Measurements from ENCODE around the gene DIP2C. TPM values are rescaled to one million over a fixed set of nuclear protein-coding genes. Genes with fewer than 3 reads are reported as not detected.

The DIP2C gene
- total RNA-seq, 2 donors from 2014 or later = 9.6 to 11.9 TPM

DNA sequence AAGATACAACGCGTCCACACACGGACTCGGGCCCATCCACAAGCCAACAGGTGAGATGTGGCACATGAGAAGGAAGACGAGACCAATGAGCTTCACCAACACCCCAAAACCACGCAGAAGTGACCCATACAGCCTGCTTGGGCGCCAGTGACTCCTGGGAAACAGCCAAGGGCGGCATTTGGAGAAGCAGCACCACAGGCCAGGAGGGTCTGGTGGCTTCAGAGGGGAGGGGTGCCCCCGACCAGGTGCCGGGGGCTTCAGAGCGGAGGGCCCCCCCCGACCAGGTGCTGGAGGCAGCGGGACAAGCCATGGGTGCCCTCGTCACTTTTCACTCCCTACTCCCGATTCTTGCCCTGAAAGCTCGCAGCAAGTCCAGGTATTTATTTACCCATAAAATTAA lies 140.1 kb downstream of the DIP2C start:
- Histone ChIP-seq H3K4me3 (no peak overlapping the region), H3K4me1 (peaks cover 13% of the 10 kb centered on the region), H3K36me3 (replicated peaks in 1 of 2; ENCODE audit: insufficient read depth in 1 of 2, low read depth in 2 of 2) (no peaks in the 10 kb centered on the region), H3K27ac (no peak overlapping the region), H3K9me3 (no peaks in the 10 kb centered on the region), H3K27me3 (no peaks in the 10 kb centered on the region)
- ATAC-seq (no peak), DNase-seq (peak in 1 of 4 donors; percentile 9)
- intact Hi-C loops (cut with DNase I) = no loop called here
- 87 to 95% methylated on average over 10 to 15 of the region's 16 CpGs for WGBS, 2 donors
- no peak for TF ChIP-seq POLR2A (IDR thresholded peaks at IDR 0.05)
- TF ChIP-seq, protein P1, sequence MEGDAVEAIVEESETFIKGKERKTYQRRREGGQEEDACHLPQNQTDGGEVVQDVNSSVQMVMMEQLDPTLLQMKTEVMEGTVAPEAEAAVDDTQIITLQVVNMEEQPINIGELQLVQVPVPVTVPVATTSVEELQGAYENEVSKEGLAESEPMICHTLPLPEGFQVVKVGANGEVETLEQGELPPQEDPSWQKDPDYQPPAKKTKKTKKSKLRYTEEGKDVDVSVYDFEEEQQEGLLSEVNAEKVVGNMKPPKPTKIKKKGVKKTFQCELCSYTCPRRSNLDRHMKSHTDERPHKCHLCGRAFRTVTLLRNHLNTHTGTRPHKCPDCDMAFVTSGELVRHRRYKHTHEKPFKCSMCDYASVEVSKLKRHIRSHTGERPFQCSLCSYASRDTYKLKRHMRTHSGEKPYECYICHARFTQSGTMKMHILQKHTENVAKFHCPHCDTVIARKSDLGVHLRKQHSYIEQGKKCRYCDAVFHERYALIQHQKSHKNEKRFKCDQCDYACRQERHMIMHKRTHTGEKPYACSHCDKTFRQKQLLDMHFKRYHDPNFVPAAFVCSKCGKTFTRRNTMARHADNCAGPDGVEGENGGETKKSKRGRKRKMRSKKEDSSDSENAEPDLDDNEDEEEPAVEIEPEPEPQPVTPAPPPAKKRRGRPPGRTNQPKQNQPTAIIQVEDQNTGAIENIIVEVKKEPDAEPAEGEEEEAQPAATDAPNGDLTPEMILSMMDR (IDR thresholded peaks at IDR 0.05) = no peak

DNA sequence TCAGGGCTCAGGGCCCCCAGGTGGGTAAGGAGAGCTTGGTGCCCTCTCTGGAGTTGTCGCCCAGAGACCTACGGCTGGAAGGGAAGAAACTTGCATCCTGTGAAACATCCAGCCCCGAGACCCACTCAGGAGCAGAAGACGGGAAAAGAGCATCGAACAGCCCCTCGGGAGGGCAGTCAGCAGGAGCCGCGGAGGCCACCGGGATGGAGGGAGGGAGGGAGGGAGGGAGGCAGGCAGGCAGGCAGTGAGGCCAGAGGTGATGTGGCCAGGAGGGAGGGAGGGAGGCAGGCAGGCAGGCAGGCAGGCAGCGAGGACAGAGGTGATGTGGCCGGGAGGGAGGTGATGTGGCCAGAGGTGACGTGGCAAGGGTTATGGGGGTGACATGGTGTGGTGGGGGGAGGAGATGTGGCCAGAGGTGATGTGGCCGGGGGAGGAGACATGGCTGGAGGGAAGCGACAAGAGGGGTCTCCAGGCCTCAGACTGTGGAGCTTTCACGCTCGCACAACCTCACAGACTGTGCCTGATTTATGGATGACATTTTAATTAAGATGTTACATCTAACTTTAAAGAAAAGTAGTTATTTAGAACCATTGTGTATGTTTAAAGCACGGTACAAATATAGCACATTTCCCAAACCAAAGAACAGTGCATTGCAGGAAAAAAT lies 141.1 kb downstream of the DIP2C start:
- no peak for TF ChIP-seq POLR2A (IDR thresholded peaks at IDR 0.05)
- TF ChIP-seq, protein P1 (IDR thresholded peaks at IDR 0.05) = no peak
- 82 to 92% methylated on average over 16 to 17 of the region's 17 CpGs for WGBS, 2 donors
- H3K4me3 ChIP-seq = no peak overlapping the region
- peak in 1 of 4 donors; percentile 7 for DNase-seq
- no peaks in the 10 kb centered on the region for H3K9me3 ChIP-seq
- H3K4me1 ChIP-seq = peaks cover 13% of the 10 kb centered on the region
- no peaks in the 10 kb centered on the region for H3K36me3 ChIP-seq (replicated peaks in 1 of 2; ENCODE audit: insufficient read depth in 1 of 2, low read depth in 2 of 2)
- no peaks in the 10 kb centered on the region for H3K27me3 ChIP-seq
- intact Hi-C loops (cut with DNase I) = no loop called here
- ATAC-seq = no peak
- H3K27ac ChIP-seq = no peak overlapping the region

DNA sequence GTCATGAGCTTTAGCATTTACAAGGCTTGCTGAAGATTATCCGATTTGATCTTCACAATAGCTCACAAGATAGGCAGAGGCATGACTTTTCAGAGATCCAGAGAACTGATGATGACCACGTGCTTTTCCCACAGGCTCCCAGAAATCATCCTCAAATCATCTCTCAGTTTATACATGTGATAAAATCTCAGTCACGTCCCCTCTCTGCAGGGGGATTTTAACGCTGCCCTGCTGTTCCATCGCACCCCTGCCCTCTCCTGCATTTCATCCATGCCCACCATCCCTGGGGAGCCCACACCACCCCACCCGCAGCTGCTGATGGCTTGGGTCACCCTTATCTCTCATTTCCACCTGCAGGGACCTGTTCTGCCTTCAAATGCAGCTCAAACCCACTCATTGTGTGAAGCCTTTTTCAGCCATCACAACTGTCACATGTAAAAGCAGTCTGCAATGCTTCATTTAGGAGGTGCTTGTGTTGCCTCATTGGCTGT lies 141.8 kb downstream of the DIP2C start:
- Histone ChIP-seq H3K27ac (peak overlapping the region in 1 of 4 donors; percentile 27), H3K27me3 (no peaks in the 10 kb centered on the region), H3K36me3 (replicated peaks in 1 of 2; ENCODE audit: insufficient read depth in 1 of 2, low read depth in 2 of 2) (no peaks in the 10 kb centered on the region), H3K4me1 (peaks cover 13% of the 10 kb centered on the region), H3K9me3 (no peaks in the 10 kb centered on the region), H3K4me3 (no peak overlapping the region)
- 70 to 78% methylated on average over 6 of the region's 6 CpGs for WGBS, 2 donors
- no peak for TF ChIP-seq POLR2A (IDR thresholded peaks at IDR 0.05)
- TF ChIP-seq, protein P1 (IDR thresholded peaks at IDR 0.05) = no peak
- no peak for ATAC-seq
- no peak for DNase-seq
- intact Hi-C loops (cut with DNase I) = no loop called here

DNA sequence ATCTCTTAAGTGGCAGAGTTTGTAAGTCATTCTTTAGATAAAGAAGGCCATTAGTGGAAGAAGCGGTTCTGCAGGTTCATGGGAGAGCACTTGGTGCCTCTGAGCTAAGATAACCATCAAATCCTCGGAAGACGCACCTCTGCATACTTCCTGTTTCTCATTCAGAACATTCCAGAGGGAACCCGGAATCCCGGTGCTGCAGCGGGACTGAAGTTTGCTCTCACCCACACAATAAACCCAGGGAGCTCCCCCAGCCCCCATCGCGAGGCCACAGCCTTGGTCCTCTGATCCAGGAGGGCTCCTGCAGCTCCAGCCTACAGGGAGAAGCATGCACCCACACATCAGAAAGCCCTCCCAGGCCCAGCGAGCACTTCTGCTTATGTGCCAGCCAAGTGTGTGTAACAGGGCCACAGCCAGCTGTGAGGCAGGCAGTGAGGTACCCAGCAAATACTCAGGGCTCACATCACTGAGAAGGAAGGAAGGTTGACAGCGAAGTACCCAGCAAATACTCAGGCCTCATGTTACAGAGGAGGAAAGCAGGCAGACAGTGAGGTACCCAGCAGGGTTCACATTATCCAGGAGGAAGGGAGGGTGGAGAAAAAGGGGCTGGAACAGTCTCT lies 142.4 kb downstream of the DIP2C start:
- no peaks in the 10 kb centered on the region for H3K27me3 ChIP-seq
- no peak for TF ChIP-seq POLR2A (IDR thresholded peaks at IDR 0.05)
- TF ChIP-seq, protein P1 (IDR thresholded peaks at IDR 0.05) = no peak
- 27 to 28% methylated on average over 10 of the region's 10 CpGs for WGBS, 2 donors
- intact Hi-C loops (cut with DNase I) = no loop called here
- H3K9me3 ChIP-seq = no peaks in the 10 kb centered on the region
- H3K4me3 ChIP-seq = no peak overlapping the region
- H3K27ac ChIP-seq = peak overlapping the region in 1 of 4 donors; percentile 27
- no peaks in the 10 kb centered on the region for H3K36me3 ChIP-seq (replicated peaks in 1 of 2; ENCODE audit: insufficient read depth in 1 of 2, low read depth in 2 of 2)
- ATAC-seq = peak; percentile 40
- H3K4me1 ChIP-seq = peaks cover 13% of the 10 kb centered on the region
- peak in 2 of 4 donors; percentile 11 to 29 for DNase-seq
